ENCODE results near the gene FGFBP2.

- TF ChIP-seq CTCF (IDR thresholded peaks at IDR 0.05) (no peak), POLR2A (IDR thresholded peaks at IDR 0.05) (no peak)
Measured at GRCh38 chr4:15989424-15989823, 26.4 kb upstream of the FGFBP2 start.

All from uterus (tissue), 2 donors.